MM.1S (cell line): Measurements from ENCODE around the gene PCBP1.

Experiments used
- EZH2 ChIP-seq: fragments of 300-600 bp; sonication (generic); optimal IDR thresholded peaks from 2 replicates; pipeline ENCODE3; 2017; ENCODE audit warnings: low read depth, mild to moderate bottlenecking, antibody characterized with exemption, low read length, mixed read lengths
- TF ChIP-seq, protein P1 (sequence below): fragments of 300-600 bp; sonication (generic); IDR thresholded peaks from 2 replicates; pipeline ENCODE4 v1.5.1; 2016; ENCODE audit warnings: antibody characterized with exemption, low read length, mixed read lengths

DNA sequence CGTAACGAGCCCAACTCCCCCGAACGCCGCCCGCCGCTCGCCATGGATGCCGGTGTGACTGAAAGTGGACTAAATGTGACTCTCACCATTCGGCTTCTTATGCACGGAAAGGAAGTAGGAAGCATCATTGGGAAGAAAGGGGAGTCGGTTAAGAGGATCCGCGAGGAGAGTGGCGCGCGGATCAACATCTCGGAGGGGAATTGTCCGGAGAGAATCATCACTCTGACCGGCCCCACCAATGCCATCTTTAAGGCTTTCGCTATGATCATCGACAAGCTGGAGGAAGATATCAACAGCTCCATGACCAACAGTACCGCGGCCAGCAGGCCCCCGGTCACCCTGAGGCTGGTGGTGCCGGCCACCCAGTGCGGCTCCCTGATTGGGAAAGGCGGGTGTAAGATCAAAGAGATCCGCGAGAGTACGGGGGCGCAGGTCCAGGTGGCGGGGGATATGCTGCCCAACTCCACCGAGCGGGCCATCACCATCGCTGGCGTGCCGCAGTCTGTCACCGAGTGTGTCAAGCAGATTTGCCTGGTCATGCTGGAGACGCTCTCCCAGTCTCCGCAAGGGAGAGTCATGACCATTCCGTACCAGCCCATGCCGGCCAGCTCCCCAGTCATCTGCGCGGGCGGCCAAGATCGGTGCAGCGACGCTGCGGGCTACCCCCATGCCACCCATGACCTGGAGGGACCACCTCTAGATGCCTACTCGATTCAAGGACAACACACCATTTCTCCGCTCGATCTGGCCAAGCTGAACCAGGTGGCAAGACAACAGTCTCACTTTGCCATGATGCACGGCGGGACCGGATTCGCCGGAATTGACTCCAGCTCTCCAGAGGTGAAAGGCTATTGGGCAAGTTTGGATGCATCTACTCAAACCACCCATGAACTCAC is 673 bp downstream of the PCBP1 start:
- TF ChIP-seq, protein P1, sequence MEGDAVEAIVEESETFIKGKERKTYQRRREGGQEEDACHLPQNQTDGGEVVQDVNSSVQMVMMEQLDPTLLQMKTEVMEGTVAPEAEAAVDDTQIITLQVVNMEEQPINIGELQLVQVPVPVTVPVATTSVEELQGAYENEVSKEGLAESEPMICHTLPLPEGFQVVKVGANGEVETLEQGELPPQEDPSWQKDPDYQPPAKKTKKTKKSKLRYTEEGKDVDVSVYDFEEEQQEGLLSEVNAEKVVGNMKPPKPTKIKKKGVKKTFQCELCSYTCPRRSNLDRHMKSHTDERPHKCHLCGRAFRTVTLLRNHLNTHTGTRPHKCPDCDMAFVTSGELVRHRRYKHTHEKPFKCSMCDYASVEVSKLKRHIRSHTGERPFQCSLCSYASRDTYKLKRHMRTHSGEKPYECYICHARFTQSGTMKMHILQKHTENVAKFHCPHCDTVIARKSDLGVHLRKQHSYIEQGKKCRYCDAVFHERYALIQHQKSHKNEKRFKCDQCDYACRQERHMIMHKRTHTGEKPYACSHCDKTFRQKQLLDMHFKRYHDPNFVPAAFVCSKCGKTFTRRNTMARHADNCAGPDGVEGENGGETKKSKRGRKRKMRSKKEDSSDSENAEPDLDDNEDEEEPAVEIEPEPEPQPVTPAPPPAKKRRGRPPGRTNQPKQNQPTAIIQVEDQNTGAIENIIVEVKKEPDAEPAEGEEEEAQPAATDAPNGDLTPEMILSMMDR: no peak
- no peak for TF ChIP-seq EZH2
